ENCODE results near the gene PEX7.
"Not testable (repeated sequence)": the region's sequence is repeated elsewhere in the genome, so short reads cannot be mapped to it uniquely, and the experiment has no call there.

The PEX7 gene

GRCh38 chr6:136822376-136823127 lies at the start of gene PEX7:
Gene PEX7 (plus strand): TSS chr6:136822592. CDS start chr6:136822666, 74 bp downstream.
- DNase-seq: peak; percentile 86

- DNase-seq: peak; percentile 58
Observed at GRCh38 chr6:136772685-136773472, 49.5 kb upstream of the PEX7 start.

- DNase-seq: no peak
Observed at GRCh38 chr6:136773473-136773796, 49.0 kb upstream of the PEX7 start.

GRCh38 chr6:136774228-136775041 lies 48.0 kb upstream of the PEX7 start:
- no peak for DNase-seq

- no peak for DNase-seq
Observed at GRCh38 chr6:136775081-136775480, 47.3 kb upstream of the PEX7 start.

GRCh38 chr6:136775548-136775947 lies 46.8 kb upstream of the PEX7 start:
- DNase-seq: no peak

- no peak for DNase-seq
Observed at GRCh38 chr6:136777651-136778050, 44.7 kb upstream of the PEX7 start.

- DNase-seq: no peak
Observed at GRCh38 chr6:136779682-136780081, 42.7 kb upstream of the PEX7 start.

GRCh38 chr6:136780972-136781371 lies 41.4 kb upstream of the PEX7 start:
- DNase-seq: no peak

- DNase-seq: no peak
Observed at GRCh38 chr6:136782021-136782770, 40.2 kb upstream of the PEX7 start.

GRCh38 chr6:136783021-136783420 lies 39.4 kb upstream of the PEX7 start:
- DNase-seq: no peak

- peak; percentile 62 for DNase-seq
Observed at GRCh38 chr6:136783495-136784270, 38.7 kb upstream of the PEX7 start.

- DNase-seq: no peak
Observed at GRCh38 chr6:136784271-136784664, 38.1 kb upstream of the PEX7 start.

- peak; percentile 62 for DNase-seq
Observed at GRCh38 chr6:136784910-136785746, 37.3 kb upstream of the PEX7 start.

- DNase-seq: no peak
Observed at GRCh38 chr6:136786658-136787057, 35.7 kb upstream of the PEX7 start.

- no peak for DNase-seq
Observed at GRCh38 chr6:136787726-136788068, 34.7 kb upstream of the PEX7 start.

- no peak for DNase-seq
Observed at GRCh38 chr6:136788069-136788902, 34.1 kb upstream of the PEX7 start.

- not testable (repeated sequence) for DNase-seq
Observed at GRCh38 chr6:136789440-136789839, 33.0 kb upstream of the PEX7 start.

- DNase-seq: peak; percentile 25
Observed at GRCh38 chr6:136790411-136791295, 31.7 kb upstream of the PEX7 start.

Measured in RPMI8226 (cell line).